Ascending aorta (tissue), 2 donors: ENCODE results near the gene TFB1M. TPM values are rescaled to one million over a fixed set of nuclear protein-coding genes. Genes with fewer than 3 reads are reported as not detected.
"Not testable (repeated sequence)": the region's sequence is repeated elsewhere in the genome, so short reads cannot be mapped to it uniquely, and the experiment has no call there.

Source experiments
- DNase-seq, 2 donors: peaks; one replicate each; pipeline ENCODE4 v3.0.0-alpha.2; 2019; ENCODE audit warnings: low spot score in 2 of 2
- H3K27ac ChIP-seq, 2 donors: fragments of 200-600 bp; sonication (generic); one replicate each; pipeline ENCODE4 v1.5.1; 2016 to 2017; ENCODE audit warnings: mild to moderate bottlenecking in 1 of 2
- H3K27me3 ChIP-seq: fragments of 200-600 bp; sonication (generic); one replicate; pipeline ENCODE4 v1.5.1; 2017
- H3K36me3 ChIP-seq, 2 donors: fragments of 200-600 bp; sonication (generic); one replicate each; pipeline ENCODE4 v1.5.1; 2016
- H3K4me1 ChIP-seq, 2 donors: fragments of 200-600 bp; sonication (generic); one replicate each; pipeline ENCODE4 v1.5.1; 2016 to 2017; ENCODE audit warnings: mild to moderate bottlenecking in 1 of 2
- H3K4me3 ChIP-seq, 2 donors: fragments of 200-600 bp; sonication (generic); one replicate each; pipeline ENCODE4 v1.5.1; 2016 to 2017; ENCODE audit warnings: mild to moderate bottlenecking in 1 of 2
- H3K9me3 ChIP-seq, 2 donors: fragments of 200-600 bp; sonication (generic); one replicate each; pipeline ENCODE4 v1.5.1; 2016
- CTCF ChIP-seq, 3 experiments: fragments of 200-600 bp in 2 of 3; fragments of 450-650 bp in 1 of 3; sonication (generic) in 2 of 3; IDR thresholded peaks; one replicate each; pipeline ENCODE4 v1.5.1; 2016 to 2019; ENCODE audit warnings: antibody characterized with exemption in 3 of 3, mild to moderate bottlenecking in 1 of 3, moderate library complexity in 1 of 3
- intact Hi-C: fragments of 100-400 bp; cut with DNase I; formaldehyde crosslinking; loops from one replicate; pipeline ENCODE4 v1.15.1; 2023
- total RNA-seq: library from RNA; depleted of rRNA; stranded (reverse); fragments of >200 nt; gene quantifications from one replicate; pipeline ENCODE4 v1.1.0, GENCODE V29; 2016

Gene TFB1M
- total RNA-seq, 1 donor from 2014 or later = 2.9 TPM

- Histone ChIP-seq H3K4me3 (no peak overlapping the region), H3K27me3 (no peaks in the 10 kb centered on the region), H3K4me1 (peaks cover 11 to 19% of the 10 kb centered on the region in 2 donors), H3K27ac (no peak overlapping the region), H3K9me3 (no peaks in the 10 kb centered on the region), H3K36me3 (no peaks in the 10 kb centered on the region)
- no peak for TF ChIP-seq CTCF (IDR thresholded peaks at IDR 0.05)
- intact Hi-C loops = no loop called here
- no peak for DNase-seq
Measured at GRCh38 chr6:155223646-155224451, 90.4 kb downstream of the TFB1M start.

- Histone ChIP-seq H3K27me3 (no peaks in the 10 kb centered on the region), H3K36me3 (no peaks in the 10 kb centered on the region), H3K4me1 (peaks cover 11 to 14% of the 10 kb centered on the region in 2 donors), H3K9me3 (no peaks in the 10 kb centered on the region), H3K27ac (no peak overlapping the region), H3K4me3 (no peak overlapping the region)
- TF ChIP-seq CTCF (IDR thresholded peaks at IDR 0.05) = no peak
- intact Hi-C loops = no loop called here
- no peak for DNase-seq
Measured at GRCh38 chr6:155222506-155222905, 91.8 kb downstream of the TFB1M start.

GRCh38 chr6:155221086-155221485 is 93.2 kb downstream of the TFB1M start:
- intact Hi-C loops = no loop called here
- H3K9me3 ChIP-seq = no peaks in the 10 kb centered on the region
- no peak for DNase-seq
- H3K4me1 ChIP-seq = peaks cover 11 to 14% of the 10 kb centered on the region in 2 donors
- H3K27me3 ChIP-seq = no peaks in the 10 kb centered on the region
- no peak overlapping the region for H3K4me3 ChIP-seq
- no peak overlapping the region for H3K27ac ChIP-seq
- H3K36me3 ChIP-seq = no peaks in the 10 kb centered on the region
- TF ChIP-seq CTCF (IDR thresholded peaks at IDR 0.05) = no peak

- no peak for TF ChIP-seq CTCF (IDR thresholded peaks at IDR 0.05)
- Histone ChIP-seq H3K27me3 (no peaks in the 10 kb centered on the region), H3K36me3 (no peaks in the 10 kb centered on the region), H3K9me3 (no peaks in the 10 kb centered on the region), H3K4me3 (peak overlapping the region in 1 of 2 donors; percentile 5), H3K4me1 (peaks cover 11 to 14% of the 10 kb centered on the region in 2 donors), H3K27ac (peak overlapping the region; percentile 77 to 81)
- DNase-seq = no peak
- intact Hi-C loops = no loop called here
Measured at GRCh38 chr6:155219858-155220301, 94.4 kb downstream of the TFB1M start.

GRCh38 chr6:155219299-155219698 is 95.0 kb downstream of the TFB1M start:
- Histone ChIP-seq H3K9me3 (no peaks in the 10 kb centered on the region), H3K27ac (peak overlapping the region; percentile 77 to 81), H3K27me3 (no peaks in the 10 kb centered on the region), H3K4me1 (peaks cover 11 to 14% of the 10 kb centered on the region in 2 donors), H3K36me3 (no peaks in the 10 kb centered on the region), H3K4me3 (peak overlapping the region in 1 of 2 donors; percentile 5)
- intact Hi-C loops = no loop called here
- no peak for DNase-seq
- TF ChIP-seq CTCF (IDR thresholded peaks at IDR 0.05) = no peak

GRCh38 chr6:155218711-155219110 is 95.6 kb downstream of the TFB1M start:
- H3K27me3 ChIP-seq, H3K4me3 ChIP-seq, H3K9me3 ChIP-seq, DNase-seq, H3K36me3 ChIP-seq, intact Hi-C loops: not testable (repeated sequence)
- Histone ChIP-seq H3K4me1 (peaks cover 11 to 14% of the 10 kb centered on the region in 2 donors), H3K27ac (peak overlapping the region in 1 of 2 donors; percentile 81)
